Neural cell (in vitro differentiated cells): Measurements from ENCODE around the gene NPSR1. TPM values are rescaled to one million over a fixed set of nuclear protein-coding genes. Genes with fewer than 3 reads are reported as not detected.

Experiments used
- H2AFZ ChIP-seq: fragments of 200-600, 300-800 bp; sonication (generic), shearing (Covaris generic); 2 replicates; pipeline ENCODE4 v1.6.0; 2014; ENCODE audit warnings: low read depth, mild to moderate bottlenecking, antibody characterized with exemption, low read length, moderate library complexity
- H3F3A ChIP-seq: fragments of 200-600 bp; shearing (Covaris generic); 2 replicates; pipeline ENCODE4 v1.6.1; 2016; ENCODE audit warnings: mild to moderate bottlenecking, moderate library complexity, mixed read lengths, antibody characterized with exemption, low read length; ENCODE audit not compliant: insufficient read depth, poor library complexity, severe bottlenecking
- H3K27ac ChIP-seq: fragments of 200-600, 300-800 bp; sonication (generic), shearing (Covaris generic); 2 replicates; pipeline ENCODE4 v1.5.1; 2014; ENCODE audit warnings: mild to moderate bottlenecking, low read length, moderate library complexity
- H3K27me3 ChIP-seq: fragments of 300-800, 200-600 bp; sonication (generic), shearing (Covaris generic); 2 replicates; pipeline ENCODE4 v1.6.0; 2014; ENCODE audit warnings: mild to moderate bottlenecking, low read depth, low read length, moderate library complexity; ENCODE audit not compliant: insufficient read depth
- H3K36me3 ChIP-seq: fragments of 300-800, 200-600 bp; sonication (generic), shearing (Covaris generic); 2 replicates; pipeline ENCODE4 v1.5.1; 2014; ENCODE audit warnings: mild to moderate bottlenecking, antibody characterized with exemption, low read length, moderate library complexity; ENCODE audit not compliant: insufficient read depth
- H3K4me2 ChIP-seq: fragments of 300-800, 200-600 bp; sonication (generic), shearing (Covaris generic); 2 replicates; pipeline ENCODE4 v1.6.0; 2014; ENCODE audit warnings: mild to moderate bottlenecking, low read length
- H3K4me3 ChIP-seq: fragments of 300-800, 200-600 bp; sonication (generic), shearing (Covaris generic); 2 replicates; pipeline ENCODE4 v1.5.1; 2014; ENCODE audit warnings: mild to moderate bottlenecking, low read length, moderate library complexity
- H3K79me2 ChIP-seq: fragments of 200-600 bp; shearing (Covaris generic); replicated peaks from 2 replicates; pipeline ENCODE4 v1.6.0; 2014; ENCODE audit warnings: mild to moderate bottlenecking, low read length, moderate library complexity; ENCODE audit not compliant: insufficient read depth
- H3K9ac ChIP-seq: fragments of 300-800, 200-600 bp; sonication (generic), shearing (Covaris generic); 2 replicates; pipeline ENCODE4 v1.6.1; 2016; ENCODE audit warnings: mild to moderate bottlenecking, low read length, mixed read lengths
- H3K9me2 ChIP-seq: fragments of 200-600 bp; shearing (Covaris generic); 2 replicates; pipeline ENCODE4 v1.6.1; 2016; ENCODE audit warnings: mild to moderate bottlenecking, low read length, mixed read lengths; ENCODE audit not compliant: insufficient read depth
- H3K9me3 ChIP-seq: fragments of 200-600, 300-800 bp; sonication (generic), shearing (Covaris generic); 2 replicates; pipeline ENCODE4 v1.6.1; 2016; ENCODE audit warnings: mild to moderate bottlenecking, mixed run types, low read length, moderate library complexity, mixed read lengths
- H4K20me1 ChIP-seq: fragments of 200-600 bp; shearing (Covaris generic); 2 replicates; pipeline ENCODE4 v1.6.1; 2016; ENCODE audit warnings: mild to moderate bottlenecking, mixed run types; ENCODE audit not compliant: insufficient read depth
- CTCF ChIP-seq: fragments of 450-650 bp; IDR thresholded peaks from 2 replicates; pipeline ENCODE4 v1.5.1; 2014; ENCODE audit warnings: antibody characterized with exemption, mild to moderate bottlenecking, moderate library complexity; ENCODE audit not compliant: poor library complexity, severe bottlenecking
- EP300 ChIP-seq: fragments of 450-650 bp; conservative IDR thresholded peaks from 2 replicates; pipeline ENCODE4 v1.6.1; 2014; ENCODE audit warnings: antibody characterized with exemption, mild to moderate bottlenecking, moderate library complexity; ENCODE audit not compliant: poor library complexity, severe bottlenecking
- EZH2 ChIP-seq: fragments of 200-600, 300-800 bp; shearing (Covaris generic), sonication (generic); IDR thresholded peaks from 2 replicates; pipeline ENCODE4 v1.6.1; 2014; ENCODE audit warnings: antibody characterized with exemption, low read length, borderline replicate concordance, mild to moderate bottlenecking; ENCODE audit not compliant: insufficient read depth, poor library complexity, severe bottlenecking
- MXI1 ChIP-seq: fragments of 450-650 bp; conservative IDR thresholded peaks from 2 replicates; pipeline ENCODE4 v1.6.1; 2014; ENCODE audit warnings: antibody characterized with exemption, mild to moderate bottlenecking; ENCODE audit not compliant: poor library complexity, severe bottlenecking
- POLR2AphosphoS5 ChIP-seq: IDR thresholded peaks from 2 replicates; pipeline ENCODE4 v1.6.1; 2012
- RAD21 ChIP-seq: fragments of 450-650 bp; conservative IDR thresholded peaks from 2 replicates; pipeline ENCODE4 v1.6.1; 2014; ENCODE audit warnings: antibody characterized with exemption, mild to moderate bottlenecking, moderate library complexity
- REST ChIP-seq: IDR thresholded peaks from 2 replicates; pipeline ENCODE4 v1.6.1; 2012; ENCODE audit warnings: borderline replicate concordance
- SMC3 ChIP-seq: fragments of 450-650 bp; conservative IDR thresholded peaks from 2 replicates; pipeline ENCODE4 v1.6.1; 2014; ENCODE audit warnings: antibody characterized with exemption, mild to moderate bottlenecking, moderate library complexity; ENCODE audit not compliant: poor library complexity
- TAF1 ChIP-seq: IDR thresholded peaks from 2 replicates; pipeline ENCODE4 v1.6.1; 2012; ENCODE audit warnings: low read depth
- polyA plus RNA-seq: library from polyadenylated mRNA; depleted of rRNA; stranded (reverse); fragments of >200 nt; gene quantifications from 2 replicates; pipeline ENCODE4 v1.2.3, GENCODE V29; 2014

Gene NPSR1
- polyA plus RNA-seq, 1 donor from 2014 or later, result not detected

- Histone ChIP-seq H3K9me3 (no peaks in the 10 kb centered on the region), H3K36me3 (no peaks in the 10 kb centered on the region), H3K79me2 (no peaks in the 10 kb centered on the region), H3K9ac (no peak overlapping the region), H3K9me2 (no peaks in the 10 kb centered on the region), H3K4me3 (no peak overlapping the region), H3F3A (no peaks in the 10 kb centered on the region), H3K4me2 (no peak overlapping the region), H4K20me1 (no peaks in the 10 kb centered on the region), H3K27ac (no peak overlapping the region), H3K27me3 (no peaks in the 10 kb centered on the region), H2AFZ (no peak overlapping the region)
- TF ChIP-seq REST (no peak), EP300 (no peak), CTCF (no peak), SMC3 (no peak), TAF1 (no peak), POLR2AphosphoS5 (peak; percentile 17)
These were observed 180.3 kb downstream of the NPSR1 start for GRCh38 chr7:34838329-34838728.

- Histone ChIP-seq H4K20me1 (no peaks in the 10 kb centered on the region), H3K9ac (no peak overlapping the region), H3K79me2 (no peaks in the 10 kb centered on the region), H3K9me3 (no peaks in the 10 kb centered on the region), H3K4me3 (no peak overlapping the region), H3K4me2 (no peak overlapping the region), H3K27ac (no peak overlapping the region), H3F3A (no peaks in the 10 kb centered on the region), H2AFZ (no peak overlapping the region), H3K36me3 (no peaks in the 10 kb centered on the region), H3K9me2 (no peaks in the 10 kb centered on the region), H3K27me3 (no peaks in the 10 kb centered on the region)
- TF ChIP-seq MXI1 (no peak), EZH2 (no peak), TAF1 (no peak), POLR2AphosphoS5 (no peak), SMC3 (no peak), EP300 (no peak), RAD21 (no peak), CTCF (no peak), REST (no peak)
These were observed 181.6 kb downstream of the NPSR1 start for GRCh38 chr7:34839645-34840044.
